ENCODE results near the gene RALGAPA2.

Gene RALGAPA2

GRCh38 chr20:20503777-20504530 lies 208.5 kb downstream of the RALGAPA2 start:
- H3K4me1 ChIP-seq (ENCODE audit: insufficient read depth, low read length), result peaks cover 3% of the 10 kb centered on the region; the same call in 1 of the 2 replicates
- H3K9me3 ChIP-seq (ENCODE audit: insufficient read depth, low read depth, low read length), result no peaks in the 10 kb centered on the region
- H3K9ac ChIP-seq (ENCODE audit: low read depth, low read length), result no peak overlapping the region
- no peak overlapping the region for H3K4me3 ChIP-seq (ENCODE audit: low read length)
- H3K27ac ChIP-seq (ENCODE audit: low read length), result no peak overlapping the region
- H3K36me3 ChIP-seq (ENCODE audit: insufficient read depth, low read depth, low read length), result peaks cover 32% of the 10 kb centered on the region
- no peaks in the 10 kb centered on the region for H3K27me3 ChIP-seq (ENCODE audit: insufficient read depth, low read length)

GRCh38 chr20:20501128-20501527 lies 211.3 kb downstream of the RALGAPA2 start:
- Histone ChIP-seq H3K9me3 (ENCODE audit: insufficient read depth, low read depth, low read length) (no peaks in the 10 kb centered on the region), H3K27ac (ENCODE audit: low read length) (no peak overlapping the region), H3K27me3 (ENCODE audit: insufficient read depth, low read length) (no peaks in the 10 kb centered on the region), H3K36me3 (ENCODE audit: insufficient read depth, low read depth, low read length) (peaks cover 32% of the 10 kb centered on the region), H3K4me1 (ENCODE audit: insufficient read depth, low read length) (no peaks in the 10 kb centered on the region), H3K4me3 (ENCODE audit: low read length) (no peak overlapping the region), H3K9ac (ENCODE audit: low read depth, low read length) (no peak overlapping the region)

DNA sequence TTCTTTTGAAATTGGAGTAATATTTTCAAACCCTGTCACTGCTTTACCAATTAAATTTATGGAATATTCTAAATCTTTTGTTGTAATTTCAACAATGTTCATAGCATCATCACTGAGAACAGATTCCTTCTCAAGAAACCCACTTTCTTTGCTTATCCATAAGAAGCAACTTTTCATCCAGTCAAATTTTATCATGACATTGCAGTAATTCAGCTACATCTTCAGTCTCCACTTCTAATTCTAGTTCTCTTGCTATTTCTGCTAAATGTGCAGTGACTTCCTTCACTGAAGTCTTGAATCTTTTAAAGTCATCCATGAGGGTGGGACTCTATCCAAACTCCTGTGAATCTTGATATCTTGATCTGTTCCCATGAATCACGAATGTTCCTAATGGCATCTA lies 212.1 kb downstream of the RALGAPA2 start:
- Histone ChIP-seq H3K4me3 (ENCODE audit: low read length) (no peak overlapping the region), H3K27ac (ENCODE audit: low read length) (no peak overlapping the region), H3K27me3 (ENCODE audit: insufficient read depth, low read length) (no peaks in the 10 kb centered on the region), H3K36me3 (ENCODE audit: insufficient read depth, low read depth, low read length) (peaks cover 32% of the 10 kb centered on the region), H3K9ac (ENCODE audit: low read depth, low read length) (no peak overlapping the region), H3K4me1 (ENCODE audit: insufficient read depth, low read length) (no peaks in the 10 kb centered on the region), H3K9me3 (ENCODE audit: insufficient read depth, low read depth, low read length) (no peaks in the 10 kb centered on the region)

- H3K27ac ChIP-seq (ENCODE audit: low read length), result no peak overlapping the region
- H3K36me3 ChIP-seq (ENCODE audit: insufficient read depth, low read depth, low read length), result peaks cover 32% of the 10 kb centered on the region
- H3K9ac ChIP-seq (ENCODE audit: low read depth, low read length), result no peak overlapping the region
- no peaks in the 10 kb centered on the region for H3K4me1 ChIP-seq (ENCODE audit: insufficient read depth, low read length)
- no peaks in the 10 kb centered on the region for H3K27me3 ChIP-seq (ENCODE audit: insufficient read depth, low read length)
- H3K4me3 ChIP-seq (ENCODE audit: low read length), result no peak overlapping the region
- H3K9me3 ChIP-seq (ENCODE audit: insufficient read depth, low read depth, low read length), result no peaks in the 10 kb centered on the region
Measured at GRCh38 chr20:20499439-20499838, 213.0 kb downstream of the RALGAPA2 start.

DNA sequence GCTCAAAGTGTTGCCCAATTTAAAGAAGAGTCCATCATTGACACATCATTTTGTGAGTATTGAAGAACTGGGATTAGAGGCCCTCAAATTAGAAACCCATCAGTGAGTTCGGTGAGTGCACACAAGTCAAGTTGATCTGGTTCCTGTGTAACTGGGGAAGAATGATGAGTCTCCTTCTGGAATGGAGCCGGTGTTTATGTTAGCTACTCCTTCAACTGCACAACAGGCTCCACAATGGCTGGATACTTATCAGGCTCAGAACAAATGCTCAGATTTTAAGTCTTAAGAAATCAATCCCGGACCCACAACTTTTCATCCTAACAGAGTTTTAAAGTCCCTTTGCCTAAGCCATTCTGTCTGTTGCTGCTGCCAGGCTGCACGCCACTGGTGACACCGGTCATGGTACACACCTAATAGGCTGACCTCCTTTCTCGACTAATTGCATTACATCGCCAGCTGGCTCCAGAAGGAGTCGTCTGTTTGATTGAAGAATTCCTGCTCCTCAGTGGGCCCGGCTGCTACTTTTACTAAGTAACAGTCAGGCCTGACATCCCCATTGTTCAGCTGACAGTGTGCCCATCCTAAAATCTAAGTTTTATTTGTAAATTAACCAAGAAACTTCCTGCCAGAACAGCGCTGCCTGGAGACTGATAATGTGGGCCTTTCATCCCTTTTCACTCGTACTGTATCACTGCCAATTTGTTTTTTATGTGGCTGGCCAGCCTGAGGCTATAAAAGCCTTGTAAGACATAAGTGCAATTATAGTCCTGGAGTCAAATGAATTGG lies 214.2 kb downstream of the RALGAPA2 start:
- H3K27me3 ChIP-seq (ENCODE audit: insufficient read depth, low read length), result no peaks in the 10 kb centered on the region
- no peak overlapping the region for H3K27ac ChIP-seq (ENCODE audit: low read length)
- H3K36me3 ChIP-seq (ENCODE audit: insufficient read depth, low read depth, low read length), result peaks cover 30% of the 10 kb centered on the region

GRCh38 chr20:20497242-20497978 lies 215.0 kb downstream of the RALGAPA2 start:
- H3K27ac ChIP-seq (ENCODE audit: low read length), result no peak overlapping the region
- H3K9me3 ChIP-seq (ENCODE audit: insufficient read depth, low read depth, low read length), result no peaks in the 10 kb centered on the region
- peaks cover 22% of the 10 kb centered on the region for H3K36me3 ChIP-seq (ENCODE audit: insufficient read depth, low read depth, low read length)
- peaks cover 19% of the 10 kb centered on the region; the same call in 1 of the 2 replicates for H3K4me1 ChIP-seq (ENCODE audit: insufficient read depth, low read length)
- H3K4me3 ChIP-seq (ENCODE audit: low read length), result no peak overlapping the region
- no peak overlapping the region for H3K9ac ChIP-seq (ENCODE audit: low read depth, low read length)
- no peaks in the 10 kb centered on the region for H3K27me3 ChIP-seq (ENCODE audit: insufficient read depth, low read length)

More for the DNA sequence above, 214.2 kb downstream of the RALGAPA2 start:
- Histone ChIP-seq H3K9ac (ENCODE audit: low read depth, low read length) (no peak overlapping the region), H3K4me3 (ENCODE audit: low read length) (no peak overlapping the region), H3K4me1 (ENCODE audit: insufficient read depth, low read length) (peaks cover 11% of the 10 kb centered on the region; the same call in 1 of the 2 replicates), H3K9me3 (ENCODE audit: insufficient read depth, low read depth, low read length) (no peaks in the 10 kb centered on the region)

GRCh38 chr20:20495729-20496503 lies 216.5 kb downstream of the RALGAPA2 start:
- no peak overlapping the region for H3K27ac ChIP-seq (ENCODE audit: low read length)
- no peak overlapping the region for H3K4me3 ChIP-seq (ENCODE audit: low read length)

GRCh38 chr20:20493701-20494100 lies 218.7 kb downstream of the RALGAPA2 start:
- H3K4me1 ChIP-seq (ENCODE audit: insufficient read depth, low read length), result peaks cover 42% of the 10 kb centered on the region

More at GRCh38 chr20:20495729-20496503, 216.5 kb downstream of the RALGAPA2 start:
- Histone ChIP-seq H3K27me3 (ENCODE audit: insufficient read depth, low read length) (no peaks in the 10 kb centered on the region), H3K9me3 (ENCODE audit: insufficient read depth, low read depth, low read length) (no peaks in the 10 kb centered on the region), H3K4me1 (ENCODE audit: insufficient read depth, low read length) (peaks cover 33% of the 10 kb centered on the region), H3K9ac (ENCODE audit: low read depth, low read length) (no peak overlapping the region), H3K36me3 (ENCODE audit: insufficient read depth, low read depth, low read length) (peaks cover 10% of the 10 kb centered on the region)

GRCh38 chr20:20492521-20493332 lies 219.7 kb downstream of the RALGAPA2 start:
- peaks cover 42% of the 10 kb centered on the region for H3K4me1 ChIP-seq (ENCODE audit: insufficient read depth, low read length)
- no peaks in the 10 kb centered on the region for H3K9me3 ChIP-seq (ENCODE audit: insufficient read depth, low read depth, low read length)
- peak overlapping the region; percentile 4; the same call in 1 of the 2 replicates for H3K4me3 ChIP-seq (ENCODE audit: low read length)
- H3K27me3 ChIP-seq (ENCODE audit: insufficient read depth, low read length), result no peaks in the 10 kb centered on the region
- H3K27ac ChIP-seq (ENCODE audit: low read length), result no peak overlapping the region
- no peaks in the 10 kb centered on the region; the same call in 1 of the 2 replicates for H3K36me3 ChIP-seq (ENCODE audit: insufficient read depth, low read depth, low read length)
- H3K9ac ChIP-seq (ENCODE audit: low read depth, low read length), result peak overlapping the region; percentile 19; the same call in 1 of the 2 replicates

More at GRCh38 chr20:20493701-20494100, 218.7 kb downstream of the RALGAPA2 start:
- H3K27ac ChIP-seq (ENCODE audit: low read length), result no peak overlapping the region
- H3K4me3 ChIP-seq (ENCODE audit: low read length), result no peak overlapping the region
- H3K36me3 ChIP-seq (ENCODE audit: insufficient read depth, low read depth, low read length), result no peaks in the 10 kb centered on the region; the same call in 1 of the 2 replicates
- no peak overlapping the region for H3K9ac ChIP-seq (ENCODE audit: low read depth, low read length)
- no peaks in the 10 kb centered on the region for H3K27me3 ChIP-seq (ENCODE audit: insufficient read depth, low read length)
- no peaks in the 10 kb centered on the region for H3K9me3 ChIP-seq (ENCODE audit: insufficient read depth, low read depth, low read length)

- Histone ChIP-seq H3K9ac (ENCODE audit: low read depth, low read length) (peak overlapping the region; percentile 19; the same call in 1 of the 2 replicates), H3K36me3 (ENCODE audit: insufficient read depth, low read depth, low read length) (0 out of 2 replicates have a peak, but pooled peaks cover under 1% of the 10 kb centered on the region), H3K27ac (ENCODE audit: low read length) (no peak overlapping the region), H3K4me1 (ENCODE audit: insufficient read depth, low read length) (peaks cover 42% of the 10 kb centered on the region), H3K9me3 (ENCODE audit: insufficient read depth, low read depth, low read length) (no peaks in the 10 kb centered on the region), H3K27me3 (ENCODE audit: insufficient read depth, low read length) (no peaks in the 10 kb centered on the region), H3K4me3 (ENCODE audit: low read length) (no peak overlapping the region)
Measured at GRCh38 chr20:20491784-20492264, 220.6 kb downstream of the RALGAPA2 start.
